ENCODE results near the gene UBE2QL1.

- no peak for TF ChIP-seq CTCF (conservative IDR thresholded peaks at IDR 0.05; ENCODE audit: low read length)
- no peak for TF ChIP-seq EZH2phosphoT487 (IDR thresholded peaks at IDR 0.05; ENCODE audit: borderline replicate concordance, low read depth, low read length)
Observed at GRCh38 chr5:6471252-6471651, 22.6 kb downstream of the UBE2QL1 start.
